Stimulated activated CD8-positive, alpha-beta memory T cell treated with anti-CD3 and anti-CD28 coated beads, Interleukin-12 subunit alpha, Interleukin-12 subunit beta, amount 100 ng/mL, for 24 hours (primary cell): Measurements from ENCODE around the gene DPEP2.
"Not testable (repeated sequence)": the region's sequence is repeated elsewhere in the genome, so short reads cannot be mapped to it uniquely, and the experiment has no call there.

Experiments used
- DNase-seq: peaks from one replicate; pipeline ENCODE4 v3.0.0-alpha.2; 2020; ENCODE audit errors: extremely low read depth

Gene DPEP2

GRCh38 chr16:68005211-68005610 is 5.9 kb upstream of the DPEP2 start:
- DNase-seq = no peak

- no peak for DNase-seq
Measured at GRCh38 chr16:68003031-68003430, 3.7 kb upstream of the DPEP2 start.

- DNase-seq = no peak
Measured at GRCh38 chr16:68000450-68000849, 1.2 kb upstream of the DPEP2 start.

- DNase-seq = no peak
Measured at GRCh38 chr16:67999985-68000384, 701 bp upstream of the DPEP2 start.

- not testable (repeated sequence) for DNase-seq
Measured at GRCh38 chr16:67998231-67998778, 979 bp downstream of the DPEP2 start.

- no peak for DNase-seq
Measured at GRCh38 chr16:67996666-67997065, 2.6 kb downstream of the DPEP2 start.

- DNase-seq = no peak
Measured at GRCh38 chr16:67995423-67995822, 3.9 kb downstream of the DPEP2 start.

GRCh38 chr16:67994040-67994408 is 5.3 kb downstream of the DPEP2 start:
- DNase-seq = not testable (repeated sequence)

GRCh38 chr16:67993207-67994039 is 5.9 kb downstream of the DPEP2 start:
- DNase-seq = peak; percentile 58

- DNase-seq = no peak
Measured at GRCh38 chr16:67992661-67993206, 6.5 kb downstream of the DPEP2 start.

- DNase-seq = no peak
Measured at GRCh38 chr16:67990018-67990386, 9.3 kb downstream of the DPEP2 start.

- no peak for DNase-seq
Measured at GRCh38 chr16:67989322-67990017, 9.8 kb downstream of the DPEP2 start.

GRCh38 chr16:67988675-67989074 is 10.6 kb downstream of the DPEP2 start:
- no peak for DNase-seq

- no peak for DNase-seq
Measured at GRCh38 chr16:67987460-67988160, 11.7 kb downstream of the DPEP2 start.

- no peak for DNase-seq
Measured at GRCh38 chr16:67986949-67987348, 12.3 kb downstream of the DPEP2 start.

GRCh38 chr16:67982011-67982696 is 17.1 kb downstream of the DPEP2 start:
- no peak for DNase-seq

GRCh38 chr16:67979955-67980678 is 19.2 kb downstream of the DPEP2 start, which contains the start of gene DPEP3:
Gene DPEP3 (minus strand): TSS chr16:67980499. CDS start chr16:67980380, 119 bp downstream.
- no peak for DNase-seq

GRCh38 chr16:67977469-67978227 is 21.6 kb downstream of the DPEP2 start:
- DNase-seq = no peak

GRCh38 chr16:67977005-67977404 is 22.3 kb downstream of the DPEP2 start:
- DNase-seq = no peak

GRCh38 chr16:67976205-67976604 is 23.1 kb downstream of the DPEP2 start:
- no peak for DNase-seq
